Fibroblast of pulmonary artery (primary cell): ENCODE results near the gene CNTNAP2.

Source experiments
- DNase-seq: peaks from one replicate; pipeline ENCODE4 v3.0.0-alpha.2; 2010; ENCODE audit warnings: low read depth
- H3K4me3 ChIP-seq: replicated peaks from 2 replicates; pipeline ENCODE4 v1.5.1; 2011; ENCODE audit warnings: low read depth, mild to moderate bottlenecking, control low read depth, low read length, moderate library complexity
- TF ChIP-seq, protein P1 (sequence below): IDR thresholded peaks from 2 replicates; pipeline ENCODE4 v1.5.1; 2011; ENCODE audit warnings: mild to moderate bottlenecking, control low read depth, low read length, inconsistent platforms; ENCODE audit errors: missing control alignments

The CNTNAP2 gene

DNA sequence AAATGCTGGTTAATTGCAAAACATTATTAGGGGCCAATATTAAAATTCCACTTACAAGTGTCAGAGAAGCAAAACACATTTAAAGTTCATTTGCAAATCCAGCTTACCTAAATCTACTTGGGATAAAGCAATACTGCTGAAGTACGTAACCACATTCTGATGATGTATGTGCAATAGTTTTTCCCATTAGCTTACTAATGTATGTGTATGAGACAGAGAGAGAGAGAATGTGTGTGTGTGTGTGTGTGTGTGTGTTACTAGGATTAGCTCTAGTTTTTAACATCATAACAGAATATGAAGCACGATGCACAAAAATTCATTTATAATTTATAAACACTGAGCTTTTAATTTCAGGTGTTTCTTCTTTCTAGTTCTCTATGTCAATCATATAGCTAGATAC lies 1399.8 kb downstream of the CNTNAP2 start:
- no peak for DNase-seq
- TF ChIP-seq, protein P1, sequence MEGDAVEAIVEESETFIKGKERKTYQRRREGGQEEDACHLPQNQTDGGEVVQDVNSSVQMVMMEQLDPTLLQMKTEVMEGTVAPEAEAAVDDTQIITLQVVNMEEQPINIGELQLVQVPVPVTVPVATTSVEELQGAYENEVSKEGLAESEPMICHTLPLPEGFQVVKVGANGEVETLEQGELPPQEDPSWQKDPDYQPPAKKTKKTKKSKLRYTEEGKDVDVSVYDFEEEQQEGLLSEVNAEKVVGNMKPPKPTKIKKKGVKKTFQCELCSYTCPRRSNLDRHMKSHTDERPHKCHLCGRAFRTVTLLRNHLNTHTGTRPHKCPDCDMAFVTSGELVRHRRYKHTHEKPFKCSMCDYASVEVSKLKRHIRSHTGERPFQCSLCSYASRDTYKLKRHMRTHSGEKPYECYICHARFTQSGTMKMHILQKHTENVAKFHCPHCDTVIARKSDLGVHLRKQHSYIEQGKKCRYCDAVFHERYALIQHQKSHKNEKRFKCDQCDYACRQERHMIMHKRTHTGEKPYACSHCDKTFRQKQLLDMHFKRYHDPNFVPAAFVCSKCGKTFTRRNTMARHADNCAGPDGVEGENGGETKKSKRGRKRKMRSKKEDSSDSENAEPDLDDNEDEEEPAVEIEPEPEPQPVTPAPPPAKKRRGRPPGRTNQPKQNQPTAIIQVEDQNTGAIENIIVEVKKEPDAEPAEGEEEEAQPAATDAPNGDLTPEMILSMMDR: no peak
- H3K4me3 ChIP-seq: no peak overlapping the region

DNA sequence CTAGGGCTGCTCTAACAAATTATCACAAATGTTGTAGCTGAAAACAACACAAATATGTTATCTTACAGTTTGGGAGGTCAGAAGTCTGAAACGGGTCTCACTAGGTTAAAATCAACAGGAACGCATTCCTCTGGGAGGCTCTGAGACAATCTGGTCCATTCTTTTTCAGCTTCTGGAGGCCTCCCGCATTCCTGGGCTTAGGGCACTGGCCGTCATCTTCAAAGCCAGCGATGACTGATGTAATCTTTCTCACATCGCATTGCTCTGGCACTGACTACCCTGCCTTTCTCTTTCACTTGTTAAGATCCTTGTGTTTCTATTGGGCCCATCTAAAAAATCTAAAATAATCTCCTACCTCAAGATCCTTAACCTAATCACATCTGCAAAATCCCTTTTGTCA lies 1402.5 kb downstream of the CNTNAP2 start:
- H3K4me3 ChIP-seq: no peak overlapping the region
- no peak for DNase-seq
- TF ChIP-seq, protein P1: no peak

DNA sequence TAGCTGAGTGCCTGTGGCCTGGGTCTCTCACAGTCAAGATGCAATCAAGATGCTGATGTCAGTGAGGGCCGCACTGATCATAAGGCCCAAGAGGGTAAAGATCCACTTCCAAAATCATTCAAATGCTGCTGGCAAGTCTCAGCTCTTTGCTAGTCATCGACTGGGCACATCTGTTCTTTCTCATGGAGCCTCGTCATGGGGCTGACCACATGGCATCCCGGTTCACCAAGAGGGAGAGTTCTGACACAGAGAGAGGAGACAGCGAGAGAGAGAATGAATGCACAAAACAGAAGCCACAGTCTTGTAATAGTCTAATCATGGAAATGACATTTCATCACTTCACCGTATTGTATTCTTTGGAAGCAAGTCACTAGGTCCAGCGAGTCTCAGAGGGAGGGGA lies 1406.5 kb downstream of the CNTNAP2 start:
- no peak for DNase-seq
- TF ChIP-seq, protein P1: no peak
- H3K4me3 ChIP-seq: no peak overlapping the region

GRCh38 chr7:147524726-147525250 lies 1408.2 kb downstream of the CNTNAP2 start:
- TF ChIP-seq, protein P1: no peak
- no peak for DNase-seq

DNA sequence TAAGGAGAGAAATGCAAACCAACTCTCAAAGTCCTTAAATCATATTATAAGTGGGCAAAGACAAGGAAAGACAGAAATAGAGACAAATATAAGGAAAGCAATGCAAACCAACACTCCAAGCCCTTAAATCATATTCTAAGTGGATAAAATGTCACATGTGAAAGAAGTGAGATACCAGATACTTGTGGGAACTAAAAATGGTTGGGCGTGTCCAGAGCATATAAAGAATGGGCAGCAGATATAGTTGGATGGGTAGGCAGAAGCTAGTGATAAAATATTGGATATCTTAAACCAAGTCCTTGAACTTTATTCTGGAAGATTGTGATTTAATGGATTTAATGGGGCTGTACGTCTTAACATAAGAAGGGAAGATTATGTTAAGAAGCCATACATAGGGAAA lies 1408.7 kb downstream of the CNTNAP2 start:
- TF ChIP-seq, protein P1: no peak
- DNase-seq: no peak
- no peak overlapping the region for H3K4me3 ChIP-seq

More at GRCh38 chr7:147524726-147525250, 1408.2 kb downstream of the CNTNAP2 start:
- H3K4me3 ChIP-seq: no peak overlapping the region

GRCh38 chr7:147535701-147536111 lies 1419.1 kb downstream of the CNTNAP2 start:
- H3K4me3 ChIP-seq: no peak overlapping the region
- DNase-seq: peak; percentile 57
- TF ChIP-seq, protein P1: no peak

GRCh38 chr7:147539685-147540084 lies 1423.1 kb downstream of the CNTNAP2 start:
- no peak for DNase-seq
- TF ChIP-seq, protein P1: no peak
- H3K4me3 ChIP-seq: no peak overlapping the region
